ENCODE data around the gene AGPAT4. TPM values are rescaled to one million over a fixed set of nuclear protein-coding genes. Genes with fewer than 3 reads are reported as not detected.

The AGPAT4 gene
- total and polyA plus RNA-seq, 2 of the 4 experiments (the other 2 are of a cell fraction) = 3.6 to 3.8 TPM

DNA sequence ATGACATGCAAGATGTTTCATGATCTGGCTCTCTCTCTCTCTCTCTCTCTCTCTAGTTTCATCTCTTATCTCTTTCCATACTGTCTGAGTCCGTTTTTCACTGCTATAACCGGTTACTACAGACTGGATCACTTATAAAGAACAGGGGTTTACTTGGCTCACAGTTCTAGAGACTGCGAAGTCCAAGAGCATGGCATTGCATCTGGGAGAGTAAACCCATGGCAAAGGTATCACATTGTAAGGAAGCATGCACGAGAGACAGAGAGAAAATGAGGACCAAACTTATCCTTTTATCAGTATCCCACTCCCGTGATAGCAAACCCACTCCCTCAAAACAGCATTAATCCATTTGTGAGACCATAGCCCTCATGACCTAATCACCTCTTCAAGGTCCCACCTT is 7.2 kb upstream of the AGPAT4 start:
- Histone ChIP-seq H3K36me3 (ENCODE audit: control insufficient read depth, insufficient read depth, low read length) (no peaks in the 10 kb centered on the region), H3K56ac (ENCODE audit: extremely low read depth, insufficient read depth, low read length) (no peak overlapping the region), H2AK5ac (ENCODE audit: low read depth, low read length) (no peak overlapping the region), H2AK9ac (replicated peaks; ENCODE audit: low read depth, low read length, poor library complexity) (no peak overlapping the region), H3K4ac (ENCODE audit: low read depth, low read length) (no peak overlapping the region), H4K8ac (ENCODE audit: low read depth in 2 of 2, low read length in 2 of 2) (no peak overlapping the region; a peak in 1 of 4 replicates), H3K4me1 (ENCODE audit: control insufficient read depth, insufficient read depth, low read length) (no peaks in the 10 kb centered on the region; the same call in 1 of the 2 replicates), H3K9me1 (ENCODE audit: insufficient read depth, low read length) (no peaks in the 10 kb centered on the region), H3K27ac (ENCODE audit: insufficient read depth, low read length) (no peak overlapping the region), H3K9ac (ENCODE audit: low read depth, low read length) (no peak overlapping the region), H2BK5ac (ENCODE audit: low read depth, low read length, poor library complexity, severe bottlenecking) (no peak overlapping the region), H2BK120ac (ENCODE audit: low read depth, low read length) (no peak overlapping the region), H4K91ac (ENCODE audit: insufficient read depth, low read depth, low read length) (no peak overlapping the region), H4K5ac (ENCODE audit: low read depth, low read length) (no peak overlapping the region), H3K14ac (replicated peaks; ENCODE audit: low read depth, low read length) (no peak overlapping the region), H3K9me3 (ENCODE audit: control insufficient read depth, insufficient read depth, low read length) (peaks cover 2% of the 10 kb centered on the region; the same call in 1 of the 2 replicates), H2AFZ (replicated peaks; ENCODE audit: low read length, poor library complexity) (no peak overlapping the region), H3K18ac (ENCODE audit: low read depth, low read length) (no peak overlapping the region), H4K20me1 (ENCODE audit: insufficient read depth, low read length) (no peaks in the 10 kb centered on the region), H3K23ac (ENCODE audit: low read depth, low read length) (no peak overlapping the region), H2BK20ac (ENCODE audit: low read depth, low read length) (no peak overlapping the region), H2BK15ac (ENCODE audit: low read depth, low read length) (no peak overlapping the region), H3K4me2 (ENCODE audit: low read depth, low read length) (no peak overlapping the region), H3K4me3 (ENCODE audit: insufficient read depth, low read depth, low read length) (no peak overlapping the region), H3K79me1 (ENCODE audit: low read depth in 1 of 2, low read length in 2 of 2) (no peaks in the 10 kb centered on the region), H3K27me3 (ENCODE audit: control insufficient read depth, insufficient read depth, low read length) (no peaks in the 10 kb centered on the region)
- WGBS, 2 experiments (ENCODE audit: extremely low coverage in 2 of 2, insufficient read length in 1 of 2) = 92% methylated on average over 2 of the region's 5 CpGs; no CpG with 5 or more reads in 1 of the 2 experiments
- TF ChIP-seq CEBPB (IDR thresholded peaks at IDR 0.05; ENCODE audit: low read depth, low read length) (no peak), FOS (IDR thresholded peaks at IDR 0.05; ENCODE audit: low read depth, low read length) (no peak)
- in situ Hi-C loops (cut with MboI; ENCODE audit: low sequenced_read_pairs) (no loop called here), dilution Hi-C loops (cut with HindIII; ENCODE audit: low sequenced_read_pairs, unreplicated experiment) (no loop called here), intact Hi-C loops (cut with micrococcal nuclease) (no loop called here)
- DNase-seq (no peak), ATAC-seq (ENCODE audit: low read depth) (no peak)
- POLR2A ChIA-PET (ENCODE audit: unreplicated experiment) = no interaction called here
- CTCF ChIA-PET = no interaction called here
- no TSS peak for BruUV-seq (replicated peaks)
